NCI-H2227 treated with DMSO at 0.1 percent for 48 hours (cell line): ENCODE data around the gene DCLRE1B.
"Not testable (repeated sequence)": the region's sequence is repeated elsewhere in the genome, so short reads cannot be mapped to it uniquely, and the experiment has no call there.

Experiments used
- DNase-seq: peaks from one replicate; lab custom pipeline; 2025; lab: John Stamatoyannopoulos, UW

DCLRE1B gene

GRCh38 chr1:113948151-113948550, 43.0 kb downstream of the DCLRE1B start:
- not testable (repeated sequence) for DNase-seq

- DNase-seq = peak; percentile 11
Measured at GRCh38 chr1:113949007-113949406, 43.9 kb downstream of the DCLRE1B start.

GRCh38 chr1:113950908-113951307, 45.8 kb downstream of the DCLRE1B start:
- DNase-seq = no peak

GRCh38 chr1:113951719-113952118, 46.6 kb downstream of the DCLRE1B start:
- DNase-seq = no peak

- DNase-seq = no peak
Measured at GRCh38 chr1:113957984-113958383, 52.9 kb downstream of the DCLRE1B start.

- no peak for DNase-seq
Measured at GRCh38 chr1:113958691-113959090, 53.6 kb downstream of the DCLRE1B start.

GRCh38 chr1:113963281-113963906, 58.3 kb downstream of the DCLRE1B start:
- DNase-seq = no peak
